GM21737 (cell line): ENCODE measurements around the gene EMC6.

ENCODE experiments used
- ATAC-seq: cut with Tn5 transposase; IDR thresholded peaks from one replicate; pipeline ENCODE4 v1.9.1; 2021; ENCODE audit warnings: mild to moderate bottlenecking, moderate library complexity; ENCODE audit not compliant: unreplicated experiment

Gene EMC6

GRCh38 chr17:3668279-3669084 is at the start of gene EMC6, which contains the start of gene TAX1BP3:
Gene EMC6 (plus strand): TSS chr17:3668812. CDS start chr17:3669147, 335 bp downstream.
Gene TAX1BP3 (minus strand): TSS chr17:3668578. CDS start chr17:3668526, 52 bp downstream.
- ATAC-seq: peak; percentile 83

- ATAC-seq: no peak
Measured at GRCh38 chr17:3621146-3621720, 47.4 kb upstream of the EMC6 start.

- ATAC-seq: no peak
Measured at GRCh38 chr17:3622977-3623594, 45.5 kb upstream of the EMC6 start.

- no peak for ATAC-seq
Measured at GRCh38 chr17:3626831-3627768, 41.5 kb upstream of the EMC6 start.

- no peak for ATAC-seq
Measured at GRCh38 chr17:3627769-3628167, 40.8 kb upstream of the EMC6 start.

- ATAC-seq: no peak
Measured at GRCh38 chr17:3630781-3631180, 37.8 kb upstream of the EMC6 start.

GRCh38 chr17:3632287-3632686 is 36.3 kb upstream of the EMC6 start:
- ATAC-seq: no peak

- no peak for ATAC-seq
Measured at GRCh38 chr17:3635474-3636153, 33.0 kb upstream of the EMC6 start.

GRCh38 chr17:3636154-3636907 is 32.3 kb upstream of the EMC6 start, which contains the start of the genes CTNS and SHPK:
Gene CTNS (plus strand): TSS chr17:3636760. CDS start chr17:3640207, 3,447 bp downstream.
Gene SHPK (minus strand): TSS chr17:3636250. CDS start chr17:3636219, 31 bp downstream.
- ATAC-seq: peak; percentile 94

GRCh38 chr17:3636908-3637373 is 31.7 kb upstream of the EMC6 start:
- peak; percentile 13 for ATAC-seq

GRCh38 chr17:3639981-3640596 is 28.5 kb upstream of the EMC6 start:
- no peak for ATAC-seq

- ATAC-seq: no peak
Measured at GRCh38 chr17:3641014-3641413, 27.6 kb upstream of the EMC6 start.

- no peak for ATAC-seq
Measured at GRCh38 chr17:3641717-3642486, 26.7 kb upstream of the EMC6 start.

GRCh38 chr17:3643889-3644349 is 24.7 kb upstream of the EMC6 start:
- no peak for ATAC-seq

GRCh38 chr17:3645310-3645709 is 23.3 kb upstream of the EMC6 start:
- no peak for ATAC-seq

GRCh38 chr17:3647251-3647650 is 21.4 kb upstream of the EMC6 start:
- no peak for ATAC-seq

- no peak for ATAC-seq
Measured at GRCh38 chr17:3647769-3648555, 20.6 kb upstream of the EMC6 start.
